GM19239 (cell line): ENCODE data around the gene GLIS1.
"Not testable (repeated sequence)": the region's sequence is repeated elsewhere in the genome, so short reads cannot be mapped to it uniquely, and the experiment has no call there.

Source experiments
- DNase-seq: peaks from one replicate; pipeline ENCODE4 v3.0.0; 2011; ENCODE audit warnings: low spot score; ENCODE audit not compliant: insufficient read length
- FAIRE-seq: peaks from 2 replicates; lab custom pipeline; 2011; peaks lifted over from hg19 to GRCh38; lab: Jason Lieb, UNC

GLIS1 gene

GRCh38 chr1:53557369-53557768 is 181.6 kb downstream of the GLIS1 start:
- FAIRE-seq = no peak
- no peak for DNase-seq

GRCh38 chr1:53556657-53557227 is 182.2 kb downstream of the GLIS1 start:
- no peak for FAIRE-seq

GRCh38 chr1:53555620-53556326 is 183.2 kb downstream of the GLIS1 start:
- not testable (repeated sequence) for DNase-seq, FAIRE-seq

More at GRCh38 chr1:53556657-53557227, 182.2 kb downstream of the GLIS1 start:
- no peak for DNase-seq

- no peak for DNase-seq
- FAIRE-seq = no peak
These were observed 184.2 kb downstream of the GLIS1 start for GRCh38 chr1:53554592-53555305.

GRCh38 chr1:53553734-53554509 is 185.0 kb downstream of the GLIS1 start:
- no peak for FAIRE-seq
- DNase-seq = no peak

- FAIRE-seq (no peak), DNase-seq (no peak)
These were observed 185.8 kb downstream of the GLIS1 start for GRCh38 chr1:53552981-53553733.

GRCh38 chr1:53552146-53552861 is 186.7 kb downstream of the GLIS1 start:
- no peak for FAIRE-seq
- no peak for DNase-seq

GRCh38 chr1:53551428-53551995 is 187.5 kb downstream of the GLIS1 start:
- no peak for DNase-seq
- FAIRE-seq = no peak

- FAIRE-seq (no peak), DNase-seq (no peak)
These were observed 188.7 kb downstream of the GLIS1 start for GRCh38 chr1:53550201-53550741.

GRCh38 chr1:53549781-53550180 is 189.2 kb downstream of the GLIS1 start:
- FAIRE-seq = no peak

GRCh38 chr1:53549287-53549686 is 189.7 kb downstream of the GLIS1 start:
- FAIRE-seq (no peak), DNase-seq (no peak)

More at GRCh38 chr1:53549781-53550180, 189.2 kb downstream of the GLIS1 start:
- DNase-seq = no peak

- FAIRE-seq = no peak
These were observed 190.9 kb downstream of the GLIS1 start for GRCh38 chr1:53548031-53548491.

GRCh38 chr1:53547231-53547790 is 191.7 kb downstream of the GLIS1 start:
- FAIRE-seq (no peak), DNase-seq (no peak)

More at GRCh38 chr1:53548031-53548491, 190.9 kb downstream of the GLIS1 start:
- no peak for DNase-seq

GRCh38 chr1:53546409-53547155 is 192.4 kb downstream of the GLIS1 start:
- FAIRE-seq = no peak

GRCh38 chr1:53545663-53546408 is 193.1 kb downstream of the GLIS1 start:
- DNase-seq = no peak
- FAIRE-seq = no peak

More at GRCh38 chr1:53546409-53547155, 192.4 kb downstream of the GLIS1 start:
- no peak for DNase-seq

- FAIRE-seq (no peak), DNase-seq (no peak)
These were observed 194.0 kb downstream of the GLIS1 start for GRCh38 chr1:53544728-53545515.
